Nephron progenitor cell (in vitro differentiated cells): Measurements from ENCODE around the gene ACTG2.

Experiments
- DNase-seq: peaks from one replicate; pipeline ENCODE4 v3.0.0; 2021
- H3K27ac Mint-ChIP-seq: 2 replicates; pipeline ENCODE4 v1.8.0; 2021; ENCODE audit warnings: mild to moderate bottlenecking, moderate library complexity, mixed read lengths
- H3K27me3 Mint-ChIP-seq: 2 replicates; pipeline ENCODE4 v1.8.0; 2021; ENCODE audit warnings: mild to moderate bottlenecking, low read depth, mixed read lengths; ENCODE audit not compliant: poor library complexity
- H3K36me3 Mint-ChIP-seq: 2 replicates; pipeline ENCODE4 v1.8.0; 2021; ENCODE audit warnings: low read depth, mixed read lengths
- H3K4me1 Mint-ChIP-seq: 2 replicates; pipeline ENCODE4 v1.8.0; 2021; ENCODE audit warnings: mixed read lengths
- H3K4me3 Mint-ChIP-seq: 2 replicates; pipeline ENCODE4 v1.8.0; 2021; ENCODE audit warnings: mild to moderate bottlenecking, moderate library complexity, mixed read lengths
- H3K9me3 Mint-ChIP-seq: 2 replicates; pipeline ENCODE4 v1.8.0; 2021; ENCODE audit warnings: mild to moderate bottlenecking, moderate library complexity, mixed read lengths
- TF ChIP-seq, protein P1 (sequence below): fragments of 200-600 bp; sonication (generic); IDR thresholded peaks from 2 replicates; pipeline ENCODE4 v1.5.0; 2021; ENCODE audit warnings: antibody characterized with exemption

Gene ACTG2

GRCh38 chr2:73968357-73968937 lies 75.6 kb downstream of the ACTG2 start:
- Mint-ChIP-seq H3K4me3 (no peak overlapping the region), H3K9me3 (no peaks in the 10 kb centered on the region), H3K36me3 (no peaks in the 10 kb centered on the region), H3K27me3 (peaks cover 23% of the 10 kb centered on the region), H3K27ac (no peak overlapping the region), H3K4me1 (peaks cover 27% of the 10 kb centered on the region)
- DNase-seq: no peak
- TF ChIP-seq, protein P1, sequence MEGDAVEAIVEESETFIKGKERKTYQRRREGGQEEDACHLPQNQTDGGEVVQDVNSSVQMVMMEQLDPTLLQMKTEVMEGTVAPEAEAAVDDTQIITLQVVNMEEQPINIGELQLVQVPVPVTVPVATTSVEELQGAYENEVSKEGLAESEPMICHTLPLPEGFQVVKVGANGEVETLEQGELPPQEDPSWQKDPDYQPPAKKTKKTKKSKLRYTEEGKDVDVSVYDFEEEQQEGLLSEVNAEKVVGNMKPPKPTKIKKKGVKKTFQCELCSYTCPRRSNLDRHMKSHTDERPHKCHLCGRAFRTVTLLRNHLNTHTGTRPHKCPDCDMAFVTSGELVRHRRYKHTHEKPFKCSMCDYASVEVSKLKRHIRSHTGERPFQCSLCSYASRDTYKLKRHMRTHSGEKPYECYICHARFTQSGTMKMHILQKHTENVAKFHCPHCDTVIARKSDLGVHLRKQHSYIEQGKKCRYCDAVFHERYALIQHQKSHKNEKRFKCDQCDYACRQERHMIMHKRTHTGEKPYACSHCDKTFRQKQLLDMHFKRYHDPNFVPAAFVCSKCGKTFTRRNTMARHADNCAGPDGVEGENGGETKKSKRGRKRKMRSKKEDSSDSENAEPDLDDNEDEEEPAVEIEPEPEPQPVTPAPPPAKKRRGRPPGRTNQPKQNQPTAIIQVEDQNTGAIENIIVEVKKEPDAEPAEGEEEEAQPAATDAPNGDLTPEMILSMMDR: no peak

DNA sequence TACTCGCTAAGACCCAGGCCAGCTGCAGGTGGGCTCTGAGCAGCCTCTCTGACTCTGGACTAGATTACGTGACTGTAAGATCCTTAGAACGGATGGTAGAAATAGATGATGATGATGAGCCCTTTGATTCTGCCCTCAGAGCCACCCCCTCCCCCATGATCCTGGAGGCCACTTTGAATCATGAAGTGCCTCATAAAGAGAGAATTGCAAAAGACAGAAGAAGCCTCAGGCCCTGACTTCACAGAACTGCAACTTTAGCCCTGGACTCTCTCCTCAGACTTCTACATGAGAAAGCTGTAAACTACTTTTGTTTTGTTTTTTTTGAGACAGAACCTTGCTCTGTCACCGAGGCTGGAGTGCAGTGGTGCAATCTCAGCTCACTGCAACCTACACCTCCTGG lies 76.5 kb downstream of the ACTG2 start:
- Mint-ChIP-seq H3K4me1 (peaks cover 27% of the 10 kb centered on the region), H3K9me3 (no peaks in the 10 kb centered on the region), H3K36me3 (no peaks in the 10 kb centered on the region), H3K27me3 (peaks cover 23% of the 10 kb centered on the region), H3K27ac (no peak overlapping the region), H3K4me3 (no peak overlapping the region)
- TF ChIP-seq, protein P1: no peak
- DNase-seq: no peak
